Endodermal cell (in vitro differentiated cells): Measurements from ENCODE around the gene ZRANB3. TPM values are rescaled to one million over a fixed set of nuclear protein-coding genes. Genes with fewer than 3 reads are reported as not detected.
"Not testable (repeated sequence)": the region's sequence is repeated elsewhere in the genome, so short reads cannot be mapped to it uniquely, and the experiment has no call there.

Experiments
- DNase-seq: peaks from one replicate; pipeline ENCODE4 v3.0.0-alpha.2; 2017
- H3K27ac ChIP-seq: 2 replicates; pipeline ENCODE4 v1.5.1; 2013; ENCODE audit warnings: mild to moderate bottlenecking, low read depth, low read length, moderate library complexity
- H3K27me3 ChIP-seq: 2 replicates; pipeline ENCODE4 v1.6.1; 2013; ENCODE audit warnings: mild to moderate bottlenecking, low read length, moderate library complexity; ENCODE audit not compliant: insufficient read depth, control insufficient read depth, poor library complexity, severe bottlenecking
- H3K36me3 ChIP-seq: 2 replicates; pipeline ENCODE4 v1.7.0; 2013; ENCODE audit warnings: mild to moderate bottlenecking, low read length, moderate library complexity; ENCODE audit not compliant: control insufficient read depth, insufficient read depth
- H3K4me1 ChIP-seq: one replicate; pipeline ENCODE4 v1.7.0; 2013; ENCODE audit warnings: low read length; ENCODE audit not compliant: control insufficient read depth, insufficient read depth
- H3K4me3 ChIP-seq: 2 replicates; pipeline ENCODE4 v1.5.1; 2013; ENCODE audit warnings: mild to moderate bottlenecking, low read length, moderate library complexity
- H3K9ac ChIP-seq: 2 replicates; pipeline ENCODE4 v1.6.1; 2013; ENCODE audit warnings: mild to moderate bottlenecking, low read length, moderate library complexity; ENCODE audit not compliant: poor library complexity, severe bottlenecking; ENCODE audit errors: extremely low read depth
- H3K9me3 ChIP-seq: 2 replicates; pipeline ENCODE4 v1.6.1; 2013; ENCODE audit warnings: mild to moderate bottlenecking, low read length, moderate library complexity; ENCODE audit not compliant: control insufficient read depth
- H3K27ac Mint-ChIP-seq: 2 replicates; pipeline ENCODE4 v1.8.0; 2020; ENCODE audit warnings: mixed read lengths
- H3K27me3 Mint-ChIP-seq: 2 replicates; pipeline ENCODE4 v1.8.0; 2021; ENCODE audit warnings: mild to moderate bottlenecking, mixed read lengths; ENCODE audit not compliant: insufficient read depth
- H3K36me3 Mint-ChIP-seq: 2 replicates; pipeline ENCODE4 v1.8.0; 2020; ENCODE audit warnings: low read depth, mixed read lengths
- H3K4me1 Mint-ChIP-seq: 2 replicates; pipeline ENCODE4 v1.8.0; 2020; ENCODE audit warnings: mixed read lengths
- H3K4me3 Mint-ChIP-seq: 2 replicates; pipeline ENCODE4 v1.8.0; 2020; ENCODE audit warnings: mild to moderate bottlenecking, moderate library complexity, mixed read lengths
- H3K9me3 Mint-ChIP-seq: 2 replicates; pipeline ENCODE4 v1.8.0; 2020; ENCODE audit warnings: mild to moderate bottlenecking, mixed read lengths
- WGBS, 2 experiments: methylation state at CpG; one replicate each; pipeline versions ENCODE4 v1.1.5 to v1.1.7; 2013; ENCODE audit warnings: missing lambda C conversion rate in 2 of 2, mixed read lengths in 1 of 2; ENCODE audit not compliant: insufficient coverage in 1 of 2, insufficient read length in 1 of 2; 5-methylcytosine and 5-hydroxymethylcytosine counted together
- total RNA-seq, 2 donors: library from RNA; stranded (reverse); fragmentation: NEBNext Ultra II Directional in 1 of 2; extraction: Animal tissue kit (Norgen Biotek cat#: 25700) in 1 of 2; gene quantifications; 2 replicates in 1 of 2; 3 replicates in 1 of 2; pipeline ENCODE4 v1.2.1, GENCODE V29; 2021
- TF ChIP-seq, protein P1 (sequence below): fragments of 200-600 bp; sonication (generic); conservative IDR thresholded peaks from 2 replicates; pipeline ENCODE4 v1.5.0; 2021; ENCODE audit warnings: antibody characterized with exemption, mild to moderate bottlenecking

The ZRANB3 gene
- total RNA-seq, 2 donors from 2014 or later: 17.2 to 20.7 TPM

DNA sequence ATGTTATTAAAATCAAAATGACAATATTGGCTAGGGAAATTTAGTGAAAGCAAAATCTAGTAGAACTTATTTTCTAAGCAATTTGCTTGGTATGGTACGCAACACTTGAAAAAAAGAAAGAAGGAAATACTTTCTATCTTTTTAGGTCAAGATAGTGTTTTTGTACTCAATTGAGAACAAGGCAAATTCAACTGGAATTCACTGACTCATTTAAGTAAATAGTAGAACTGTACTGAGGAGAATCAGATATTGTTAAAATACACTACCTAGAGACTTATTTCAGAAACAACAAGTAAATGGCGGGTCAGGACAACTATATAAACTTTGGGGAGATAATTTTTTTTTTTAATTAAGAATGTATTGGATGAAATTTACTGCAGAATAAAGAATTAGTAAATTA, 18.9 kb downstream of the ZRANB3 start:
- H3K36me3 Mint-ChIP-seq: peaks cover 28% of the 10 kb centered on the region
- Histone ChIP-seq H3K4me1 (no peaks in the 10 kb centered on the region), H3K4me3 (no peak overlapping the region), H3K27ac (no peak overlapping the region), H3K9ac (no peak overlapping the region), H3K9me3 (peaks cover 45% of the 10 kb centered on the region), H3K27me3 (no peaks in the 10 kb centered on the region), H3K36me3 (peaks cover 7% of the 10 kb centered on the region)
- 100% methylated on average over 1 to 2 of the region's 2 CpGs for WGBS, 2 experiments
- H3K4me3 Mint-ChIP-seq: no peak overlapping the region
- no peak for DNase-seq
- no peaks in the 10 kb centered on the region for H3K4me1 Mint-ChIP-seq
- H3K27me3 Mint-ChIP-seq: no peaks in the 10 kb centered on the region
- peaks cover 13% of the 10 kb centered on the region for H3K9me3 Mint-ChIP-seq
- H3K27ac Mint-ChIP-seq: no peak overlapping the region
- TF ChIP-seq, protein P1, sequence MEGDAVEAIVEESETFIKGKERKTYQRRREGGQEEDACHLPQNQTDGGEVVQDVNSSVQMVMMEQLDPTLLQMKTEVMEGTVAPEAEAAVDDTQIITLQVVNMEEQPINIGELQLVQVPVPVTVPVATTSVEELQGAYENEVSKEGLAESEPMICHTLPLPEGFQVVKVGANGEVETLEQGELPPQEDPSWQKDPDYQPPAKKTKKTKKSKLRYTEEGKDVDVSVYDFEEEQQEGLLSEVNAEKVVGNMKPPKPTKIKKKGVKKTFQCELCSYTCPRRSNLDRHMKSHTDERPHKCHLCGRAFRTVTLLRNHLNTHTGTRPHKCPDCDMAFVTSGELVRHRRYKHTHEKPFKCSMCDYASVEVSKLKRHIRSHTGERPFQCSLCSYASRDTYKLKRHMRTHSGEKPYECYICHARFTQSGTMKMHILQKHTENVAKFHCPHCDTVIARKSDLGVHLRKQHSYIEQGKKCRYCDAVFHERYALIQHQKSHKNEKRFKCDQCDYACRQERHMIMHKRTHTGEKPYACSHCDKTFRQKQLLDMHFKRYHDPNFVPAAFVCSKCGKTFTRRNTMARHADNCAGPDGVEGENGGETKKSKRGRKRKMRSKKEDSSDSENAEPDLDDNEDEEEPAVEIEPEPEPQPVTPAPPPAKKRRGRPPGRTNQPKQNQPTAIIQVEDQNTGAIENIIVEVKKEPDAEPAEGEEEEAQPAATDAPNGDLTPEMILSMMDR: no peak

DNA sequence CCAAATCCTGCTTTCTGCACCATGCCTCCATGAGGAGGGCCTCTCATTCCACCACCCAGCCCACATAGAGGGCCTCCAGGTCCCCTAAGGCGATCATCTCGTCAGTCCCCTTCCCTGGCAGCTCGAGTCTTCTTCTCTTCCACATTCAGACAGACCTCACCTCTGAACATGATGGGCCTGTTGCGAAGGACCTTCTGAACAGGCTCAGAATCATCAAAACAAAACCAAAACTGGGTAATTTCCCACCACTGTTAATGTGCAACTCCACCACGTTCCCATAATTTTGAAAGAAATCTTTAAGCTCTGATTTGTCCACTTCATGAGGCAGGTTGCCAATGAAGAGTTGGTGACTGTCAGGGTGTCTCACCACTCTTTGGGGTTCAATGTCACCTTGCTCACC, 20.4 kb downstream of the ZRANB3 start:
- no peaks in the 10 kb centered on the region for H3K4me1 Mint-ChIP-seq

GRCh38 chr2:135504811-135505210, 26.2 kb downstream of the ZRANB3 start:
- 100% methylated on average over 1 of the region's 1 CpG; no CpG with 5 or more reads in 1 of the 2 experiments for WGBS, 2 experiments
- H3K27me3 Mint-ChIP-seq: no peaks in the 10 kb centered on the region
- TF ChIP-seq, protein P1: no peak

More for the DNA sequence above, 20.4 kb downstream of the ZRANB3 start:
- peaks cover 13% of the 10 kb centered on the region for H3K9me3 Mint-ChIP-seq
- H3K4me1 ChIP-seq: no peaks in the 10 kb centered on the region
- H3K27ac Mint-ChIP-seq: no peak overlapping the region
- no peak overlapping the region for H3K4me3 Mint-ChIP-seq
- TF ChIP-seq, protein P1: no peak
- 92 to 95% methylated on average over 3 to 5 of the region's 5 CpGs for WGBS, 2 experiments
- peaks cover 30% of the 10 kb centered on the region for H3K36me3 Mint-ChIP-seq
- DNase-seq: no peak
- no peaks in the 10 kb centered on the region for H3K27me3 Mint-ChIP-seq
- H3K36me3 ChIP-seq: peaks cover 7% of the 10 kb centered on the region
- peaks cover 30% of the 10 kb centered on the region for H3K9me3 ChIP-seq
- no peak overlapping the region for H3K27ac ChIP-seq
- no peaks in the 10 kb centered on the region for H3K27me3 ChIP-seq
- no peak overlapping the region for H3K4me3 ChIP-seq
- no peak overlapping the region for H3K9ac ChIP-seq

GRCh38 chr2:135498588-135498987, 32.4 kb downstream of the ZRANB3 start:
- H3K27me3 Mint-ChIP-seq, H3K9ac ChIP-seq, DNase-seq, H3K4me1 ChIP-seq, H3K27ac ChIP-seq, H3K4me3 Mint-ChIP-seq, H3K27ac Mint-ChIP-seq, H3K4me1 Mint-ChIP-seq, H3K27me3 ChIP-seq: not testable (repeated sequence)
- peaks cover 71% of the 10 kb centered on the region for H3K36me3 Mint-ChIP-seq
- H3K4me3 ChIP-seq: peak overlapping the region; percentile 43
- 96% methylated on average over 6 to 7 of the region's 7 CpGs for WGBS, 2 experiments
- H3K9me3 Mint-ChIP-seq: peaks cover 41% of the 10 kb centered on the region
- peaks cover 52% of the 10 kb centered on the region for H3K9me3 ChIP-seq
- peaks cover 35% of the 10 kb centered on the region for H3K36me3 ChIP-seq

More at GRCh38 chr2:135504811-135505210, 26.2 kb downstream of the ZRANB3 start:
- H3K4me1 ChIP-seq: no peaks in the 10 kb centered on the region
- no peaks in the 10 kb centered on the region for H3K27me3 ChIP-seq
- H3K27ac ChIP-seq: no peak overlapping the region
- Mint-ChIP-seq H3K4me1 (no peaks in the 10 kb centered on the region), H3K27ac (no peak overlapping the region), H3K9me3 (peaks cover 13% of the 10 kb centered on the region), H3K4me3 (no peak overlapping the region), H3K36me3 (peaks cover 55% of the 10 kb centered on the region)
- H3K9ac ChIP-seq: no peak overlapping the region
- no peak overlapping the region for H3K4me3 ChIP-seq
- peaks cover 18% of the 10 kb centered on the region for H3K9me3 ChIP-seq
- no peak for DNase-seq
- H3K36me3 ChIP-seq: peaks cover 23% of the 10 kb centered on the region
